SW 1271 (cell line): ENCODE measurements around the gene PTN.

Experiments used
- DNase-seq, 2 experiments: peaks; one replicate each; lab custom pipeline; 2025; lab: John Stamatoyannopoulos, UW

PTN gene, protein sequence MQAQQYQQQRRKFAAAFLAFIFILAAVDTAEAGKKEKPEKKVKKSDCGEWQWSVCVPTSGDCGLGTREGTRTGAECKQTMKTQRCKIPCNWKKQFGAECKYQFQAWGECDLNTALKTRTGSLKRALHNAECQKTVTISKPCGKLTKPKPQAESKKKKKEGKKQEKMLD

DNA sequence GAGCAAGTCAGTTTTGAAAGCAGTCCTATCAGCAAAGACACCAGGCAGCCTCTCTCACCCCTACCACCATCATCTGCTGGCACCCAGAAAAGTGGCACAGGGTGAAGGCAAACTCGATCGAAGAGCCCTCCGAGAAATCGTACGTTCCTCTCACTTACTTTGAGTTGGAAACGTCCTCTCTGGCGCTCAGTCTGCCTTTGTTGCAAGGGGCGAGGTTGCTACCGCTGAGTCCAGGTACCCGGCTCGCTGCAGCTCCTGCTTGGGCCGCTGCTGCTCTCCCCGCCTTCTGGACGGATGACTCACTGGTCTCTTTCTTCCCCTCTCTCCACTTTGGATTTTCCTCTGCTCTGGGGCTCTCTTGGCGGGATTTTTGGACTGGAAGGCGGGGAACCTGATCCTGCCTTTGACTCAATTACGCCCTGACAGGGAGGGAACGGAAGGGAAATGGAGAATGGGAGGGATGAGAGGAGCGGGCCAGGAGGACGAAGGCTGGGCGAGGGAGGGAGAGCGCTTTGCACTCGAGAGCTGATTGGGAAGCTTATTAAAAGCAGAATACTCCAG is at the start of gene PTN:
Gene PTN (minus strand): TSS at position 453 of the 561 bp plus-strand sequence. CDS start 88,760 bp downstream, outside the sequence.
- DNase-seq, result no peak

DNA sequence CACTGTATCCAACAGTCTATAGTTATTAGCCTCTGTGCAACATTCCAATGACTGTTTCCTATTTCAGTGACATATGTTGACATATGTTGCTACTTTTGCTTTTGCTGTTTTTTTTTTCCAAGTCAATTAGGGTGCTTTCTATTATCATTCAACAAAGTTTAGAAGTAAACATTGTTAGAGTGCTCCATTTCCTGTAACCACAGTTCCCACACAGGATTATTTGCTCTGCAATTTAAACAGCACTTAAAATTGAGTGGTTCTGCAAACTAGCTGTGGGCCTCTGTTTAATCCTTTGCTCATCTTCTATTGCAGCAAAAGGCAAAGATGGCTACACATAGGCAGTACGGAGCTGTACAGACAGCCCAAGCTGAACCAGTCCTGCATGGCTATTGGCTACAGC is 46.5 kb upstream of the PTN start:
- no peak for DNase-seq

DNA sequence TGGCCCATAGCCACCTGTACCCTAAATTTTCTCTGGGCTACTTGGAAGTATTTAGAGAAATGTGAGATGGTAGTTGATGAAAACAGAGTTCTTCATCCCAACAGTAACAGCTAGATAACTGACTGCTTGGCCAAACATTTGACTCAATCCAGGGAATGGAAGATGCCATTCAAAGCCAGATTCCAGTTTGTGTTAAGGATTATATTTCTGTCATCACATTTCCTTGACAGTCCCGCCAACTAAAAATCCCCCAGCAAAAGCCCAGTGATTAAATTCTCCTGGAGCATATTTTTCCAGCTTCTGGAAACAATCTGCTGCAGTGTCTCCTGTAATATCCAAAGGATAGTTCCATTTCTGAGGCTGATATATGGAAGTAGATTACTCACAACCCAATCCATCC is 45.4 kb upstream of the PTN start:
- DNase-seq, result no peak

DNA sequence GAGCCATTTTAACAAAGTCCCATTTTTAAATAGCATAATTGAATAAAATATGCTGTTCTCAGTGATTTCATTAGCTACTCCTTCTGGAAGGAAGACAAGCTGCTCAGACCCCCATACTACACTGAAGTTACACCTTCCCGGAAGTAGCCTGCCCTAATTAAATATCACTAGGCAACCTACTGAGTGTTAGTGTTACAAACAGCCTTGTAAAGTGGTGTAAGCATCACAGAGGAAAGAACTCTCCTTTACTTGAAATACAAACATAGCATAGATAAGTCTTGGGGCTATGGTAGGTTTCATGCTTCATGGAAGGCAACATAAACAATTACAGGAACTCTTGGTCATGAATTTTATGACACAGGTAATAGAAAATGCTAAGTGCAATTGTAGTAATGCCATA is 43.4 kb upstream of the PTN start:
- DNase-seq, result no peak

DNA sequence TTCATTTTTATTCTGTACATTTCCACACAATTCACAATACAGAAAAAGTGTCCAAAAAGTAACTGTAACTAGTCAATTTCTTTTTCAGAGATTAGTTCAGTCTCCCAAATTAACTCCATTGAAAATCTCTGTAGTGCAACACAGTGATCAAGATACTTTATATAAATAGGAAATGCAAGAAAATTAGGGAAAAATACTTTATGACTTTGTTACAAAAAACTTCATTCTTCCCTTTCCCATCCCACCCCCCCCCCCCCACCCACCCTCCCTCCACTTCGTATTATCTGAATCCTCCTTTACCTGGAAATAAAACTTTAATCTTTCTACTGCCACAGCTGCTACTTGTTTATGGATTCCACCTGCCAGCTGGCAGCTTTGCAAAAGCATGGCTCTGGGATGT is 37.5 kb upstream of the PTN start:
- DNase-seq, result no peak

DNA sequence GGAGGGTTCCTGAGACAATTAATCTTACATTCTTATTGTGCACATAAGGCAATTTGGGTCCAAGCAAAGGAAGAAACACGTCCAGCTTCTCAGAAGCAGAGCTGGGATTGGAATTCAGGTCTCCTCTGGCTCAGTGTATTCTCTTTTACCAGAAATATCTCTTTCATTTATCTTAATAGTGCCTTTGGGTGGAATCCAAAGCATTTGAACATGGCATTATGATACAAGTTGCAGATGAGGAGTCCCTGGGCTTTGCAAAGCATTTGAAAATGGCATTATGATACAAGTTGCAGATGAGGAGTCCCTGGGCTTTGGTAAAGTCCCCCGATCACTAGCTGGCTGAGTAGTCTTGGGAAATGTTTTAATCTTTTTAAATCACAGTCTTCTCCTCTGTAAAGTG is 30.0 kb upstream of the PTN start:
- DNase-seq, result no peak

DNA sequence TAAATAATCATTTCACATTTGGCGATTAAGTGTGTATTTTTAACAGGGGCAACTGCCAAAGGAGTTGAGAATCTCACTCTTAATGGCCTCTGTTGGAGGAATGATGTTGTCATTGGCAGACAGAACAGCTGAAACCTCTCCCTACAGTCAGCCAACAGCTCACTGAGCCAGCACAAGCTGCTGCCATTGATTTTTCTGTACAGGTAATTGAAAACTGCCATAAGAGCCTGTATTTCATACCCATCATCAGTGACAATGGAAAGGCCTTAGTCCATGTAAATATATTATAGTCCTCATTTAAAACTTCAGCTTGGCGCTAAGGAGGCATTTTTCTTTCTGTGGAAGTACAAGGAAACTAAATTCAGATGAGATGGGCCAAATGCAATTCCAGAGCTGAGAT is 28.1 kb upstream of the PTN start:
- DNase-seq, result no peak

DNA sequence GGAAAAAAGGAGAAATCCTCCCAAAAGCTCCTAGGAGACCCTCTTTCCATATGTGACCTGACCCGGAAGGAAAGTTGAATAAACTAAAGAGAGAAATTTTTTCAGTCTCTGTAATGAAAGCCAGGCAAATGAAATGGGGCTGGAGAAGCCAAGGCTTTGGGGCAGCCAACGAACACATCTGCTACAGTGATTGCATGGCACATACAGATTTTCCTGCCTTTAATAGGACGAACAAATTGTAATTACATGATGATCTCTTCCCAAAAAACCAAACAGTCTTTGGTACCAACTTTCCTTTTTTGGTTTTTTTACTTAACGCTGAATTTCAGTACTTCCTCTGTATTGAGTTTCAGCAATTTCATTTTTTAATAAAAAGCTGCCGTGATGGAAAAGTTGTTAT is 23.5 kb upstream of the PTN start:
- DNase-seq, result no peak

DNA sequence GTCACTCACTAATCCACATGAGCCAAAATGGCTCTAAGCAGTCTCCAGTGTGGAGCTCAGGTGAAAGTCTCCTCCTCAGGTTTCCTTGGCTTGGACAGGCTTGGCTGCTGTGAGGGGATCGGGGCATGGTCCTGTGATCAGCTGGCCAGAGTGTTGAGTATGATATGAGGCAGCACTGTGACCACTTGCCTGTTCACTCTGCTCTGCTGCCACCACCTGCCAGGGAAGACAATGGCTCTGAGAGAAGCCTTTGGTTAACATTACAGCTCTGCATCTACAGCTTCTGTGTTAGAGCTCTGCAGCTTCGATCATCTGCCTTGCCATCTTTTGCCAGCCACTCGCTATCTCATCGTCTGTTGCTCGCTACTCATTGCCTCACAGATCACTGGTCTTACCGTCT is 20.1 kb upstream of the PTN start:
- DNase-seq, result no peak

DNA sequence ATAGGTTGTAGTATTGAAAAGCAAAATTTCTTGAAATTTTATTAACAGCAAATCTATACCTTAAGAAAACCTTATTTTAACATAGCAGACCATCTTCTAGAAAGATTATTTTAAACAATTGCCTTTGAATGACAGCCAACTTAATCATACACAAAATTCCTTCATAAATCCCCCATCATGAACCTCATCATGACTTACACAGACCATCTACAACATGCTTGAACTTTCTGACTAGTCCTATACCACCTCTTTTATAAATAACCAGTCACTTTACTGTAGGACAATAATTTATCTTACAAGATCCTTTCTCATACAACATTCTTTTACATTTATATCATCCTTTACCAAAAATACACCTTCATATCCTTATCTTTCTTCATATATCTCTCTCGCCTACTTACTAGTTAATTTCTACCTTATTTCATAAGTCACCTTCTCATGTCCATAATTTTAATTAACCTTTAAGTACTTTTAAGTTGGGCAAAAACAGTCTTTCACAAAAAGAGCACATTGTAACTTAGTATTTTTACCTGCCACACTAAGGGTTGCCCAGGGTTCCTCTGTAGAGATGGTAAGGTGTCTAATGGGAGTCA is 16.6 kb upstream of the PTN start:
- peak in 1 of 2 experiments; percentile 2 for DNase-seq

DNA sequence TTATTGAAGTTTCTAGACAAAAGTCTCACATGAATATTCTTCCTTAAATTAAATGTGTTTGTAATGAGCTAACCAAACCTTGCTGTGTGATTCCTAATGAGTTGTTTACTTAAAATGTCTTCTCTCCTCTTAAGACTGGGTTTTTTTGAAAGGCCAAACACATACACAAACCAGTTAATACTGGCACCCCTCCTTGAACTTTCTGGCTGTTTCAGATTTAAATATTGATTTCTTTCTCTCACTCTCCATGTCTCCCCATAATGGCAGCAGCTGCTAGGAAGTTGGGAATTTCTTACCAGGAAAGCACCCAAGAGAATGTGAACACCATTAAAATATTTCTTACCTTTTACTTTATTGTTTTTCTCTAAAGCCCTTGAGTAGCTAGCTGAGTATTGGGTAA is 11.4 kb upstream of the PTN start:
- DNase-seq, result no peak

DNA sequence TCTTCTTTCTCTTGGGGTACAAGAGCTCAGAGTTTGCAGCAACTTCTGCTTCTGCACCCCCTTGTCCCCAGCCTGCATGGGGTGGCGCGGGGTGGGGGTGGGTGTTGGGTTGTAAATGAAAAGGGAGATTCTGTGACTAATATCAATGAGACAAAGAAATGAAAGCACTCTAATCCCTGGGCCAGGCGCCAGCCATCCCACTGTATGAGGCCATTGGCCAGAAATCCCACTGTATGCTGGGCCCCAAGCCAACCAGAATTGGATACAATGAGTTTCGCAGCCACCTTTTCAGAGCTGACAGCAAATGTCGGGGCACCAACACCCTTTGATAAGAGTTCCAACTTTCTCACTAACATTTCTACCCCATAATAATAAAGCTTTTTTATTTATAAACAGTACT is 10.9 kb upstream of the PTN start:
- no peak for DNase-seq

DNA sequence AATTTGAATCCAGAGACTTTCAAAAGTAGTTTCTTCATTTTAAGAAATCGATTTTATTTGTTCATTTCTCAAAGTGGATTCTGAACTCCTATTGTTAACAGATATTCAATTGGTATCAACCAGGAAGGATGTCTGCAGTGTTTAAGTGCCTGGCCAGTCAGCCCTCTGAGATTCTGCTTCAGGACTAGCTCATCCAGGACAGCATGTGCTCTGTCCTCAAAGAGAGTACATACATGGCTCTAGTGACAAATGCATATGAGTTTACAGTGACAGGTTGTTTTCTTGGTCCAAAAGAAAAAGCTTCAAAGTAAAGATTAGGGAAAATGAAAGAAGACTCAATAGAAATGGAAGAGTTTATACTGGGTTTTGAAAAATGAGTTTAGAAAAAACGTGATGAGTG is 8.4 kb upstream of the PTN start:
- DNase-seq, result no peak

DNA sequence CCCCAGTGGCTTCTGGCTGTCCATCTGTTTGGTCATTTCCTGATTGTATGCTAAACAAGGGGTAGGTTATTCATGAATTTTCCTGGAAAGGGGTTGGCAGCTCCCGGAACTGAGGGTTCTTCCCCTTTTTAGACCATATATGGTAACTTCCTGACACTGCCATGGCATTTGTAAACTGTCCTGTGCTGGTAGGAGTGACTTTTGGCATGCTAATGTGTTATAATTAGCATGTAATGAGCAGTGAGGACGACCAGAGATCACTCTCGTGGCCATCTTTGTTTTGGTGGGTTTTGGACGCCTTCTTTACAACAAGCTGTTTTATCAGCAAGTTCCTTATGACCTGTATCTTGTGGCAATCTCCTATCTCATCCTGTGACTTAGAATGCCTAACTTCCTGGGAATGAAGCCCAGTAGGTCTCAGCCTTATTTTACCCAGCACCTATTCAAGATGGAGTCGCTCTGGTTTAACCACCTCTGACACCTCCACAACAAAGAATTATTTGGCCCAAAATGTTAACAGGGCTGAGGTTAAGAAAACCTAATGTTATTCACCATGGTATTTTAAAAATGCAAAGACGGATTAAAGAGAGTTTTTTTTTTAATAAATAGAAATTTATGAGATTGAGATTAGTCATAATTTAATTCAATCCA is 2.4 kb upstream of the PTN start:
- no peak for DNase-seq

DNA sequence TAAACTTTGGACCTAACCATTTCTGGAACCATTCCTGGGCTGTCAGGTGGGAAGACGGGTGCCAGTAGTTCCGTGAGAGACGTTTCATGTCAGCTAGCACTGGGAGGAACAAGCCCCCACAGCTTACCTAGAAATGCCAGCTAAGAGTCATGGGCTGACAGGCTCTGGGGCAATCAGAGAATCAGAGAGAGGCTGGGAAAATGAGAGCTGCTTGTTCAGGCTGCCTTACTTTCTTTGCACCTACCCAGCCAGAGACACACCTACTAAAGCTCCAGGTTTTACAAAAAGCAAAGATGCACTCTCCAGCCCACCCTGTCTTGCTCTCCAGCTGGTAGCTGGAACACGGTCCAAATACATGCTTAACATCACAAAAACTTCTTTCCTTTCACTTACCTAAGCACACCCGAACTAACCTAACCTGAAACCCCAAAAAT is 688 bp downstream of the PTN start:
- DNase-seq, result no peak

DNA sequence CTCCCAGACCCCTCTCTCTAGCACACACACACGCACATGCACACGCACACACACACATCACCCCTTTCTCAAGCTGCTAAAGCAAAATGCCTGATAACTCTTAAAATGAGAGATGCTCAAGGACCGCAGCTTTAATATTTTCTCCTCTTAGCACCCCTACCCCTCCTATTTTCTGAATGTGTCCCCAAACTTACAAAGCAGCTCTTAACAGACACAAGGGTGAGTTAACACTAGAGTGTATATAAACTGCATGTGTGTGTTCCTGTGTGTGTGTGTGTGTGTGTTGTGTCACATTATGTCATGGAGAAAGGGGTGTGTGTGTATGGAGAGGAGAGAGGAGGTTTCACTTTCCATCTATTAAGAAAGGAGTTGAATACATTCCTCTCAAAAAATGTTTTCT is 1.3 kb downstream of the PTN start:
- DNase-seq, result no peak

DNA sequence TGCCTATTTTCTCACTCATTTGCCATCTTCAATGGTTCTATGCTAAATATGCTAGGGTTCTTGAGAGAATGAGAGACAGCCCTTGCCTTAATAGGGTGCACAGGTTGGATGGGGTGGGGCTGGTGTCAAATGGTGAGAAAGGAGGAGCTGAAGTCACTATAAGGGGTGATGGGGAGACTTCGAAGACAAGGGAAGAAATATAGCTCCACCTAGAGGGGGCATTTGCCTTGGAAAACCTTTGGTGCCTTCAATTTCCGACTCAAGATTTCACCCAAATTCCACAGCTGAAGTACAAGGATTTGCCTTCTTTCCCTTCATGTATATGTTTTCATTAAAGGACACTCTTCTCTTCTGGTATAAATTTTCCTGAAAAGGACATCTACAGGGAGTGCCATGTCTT is 5.6 kb downstream of the PTN start:
- DNase-seq, result no peak

DNA sequence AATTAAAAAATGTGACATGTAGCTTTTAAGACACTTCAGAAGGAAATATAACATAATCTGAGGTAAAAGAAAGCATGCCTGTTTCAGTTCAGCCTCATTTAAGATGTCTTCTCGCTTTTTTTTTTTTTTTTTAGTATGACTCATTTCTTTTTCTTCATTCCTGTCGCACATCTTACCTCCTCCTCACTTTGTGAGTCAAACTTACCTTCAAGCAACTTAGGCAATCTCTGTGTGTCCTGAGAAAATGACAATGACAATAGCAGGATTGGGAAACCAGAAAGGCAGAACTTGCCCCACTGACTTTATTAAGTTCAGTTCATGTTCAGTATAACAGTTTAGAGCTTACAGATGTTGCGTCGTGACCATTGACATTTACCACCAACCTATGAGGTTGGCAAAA is 7.7 kb downstream of the PTN start:
- DNase-seq, result no peak

DNA sequence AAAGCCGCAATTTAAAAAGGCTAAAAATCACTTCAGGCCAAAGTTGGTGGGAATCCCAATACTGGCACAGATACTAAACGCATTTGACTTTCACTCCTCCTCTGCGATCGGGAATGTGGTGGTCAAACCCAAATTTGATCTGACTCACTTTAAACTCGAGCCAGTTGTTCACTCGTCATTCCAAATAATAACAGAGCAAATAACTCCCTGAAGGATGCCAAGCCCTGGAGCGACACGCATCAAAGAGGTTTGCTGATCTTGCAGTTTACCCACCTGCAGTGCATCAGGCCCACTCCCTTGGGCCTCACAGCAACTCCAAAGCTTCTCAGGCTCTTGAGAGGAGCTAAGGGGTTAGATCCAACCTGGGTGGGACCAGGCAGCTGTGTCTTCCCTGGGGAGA is 12.2 kb downstream of the PTN start:
- DNase-seq, result no peak

DNA sequence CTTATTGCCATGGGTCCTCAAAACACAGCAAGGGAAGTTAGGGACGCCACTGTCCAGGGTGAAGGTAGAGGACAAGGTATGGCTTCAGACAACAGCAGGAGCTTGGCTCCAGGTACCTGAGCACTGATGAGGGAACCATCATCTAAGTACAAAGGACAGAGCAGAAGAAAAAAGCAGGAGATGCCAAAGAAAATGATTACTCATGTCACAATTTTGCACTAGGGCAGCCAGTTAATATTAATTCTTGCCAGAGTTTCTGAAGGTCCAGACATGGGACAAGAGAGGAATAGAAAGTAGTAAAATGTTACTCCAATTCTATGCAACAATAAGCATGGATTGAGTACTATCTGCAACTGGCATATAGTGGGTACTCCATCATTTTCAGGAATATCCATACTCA is 14.1 kb downstream of the PTN start:
- no peak for DNase-seq

DNA sequence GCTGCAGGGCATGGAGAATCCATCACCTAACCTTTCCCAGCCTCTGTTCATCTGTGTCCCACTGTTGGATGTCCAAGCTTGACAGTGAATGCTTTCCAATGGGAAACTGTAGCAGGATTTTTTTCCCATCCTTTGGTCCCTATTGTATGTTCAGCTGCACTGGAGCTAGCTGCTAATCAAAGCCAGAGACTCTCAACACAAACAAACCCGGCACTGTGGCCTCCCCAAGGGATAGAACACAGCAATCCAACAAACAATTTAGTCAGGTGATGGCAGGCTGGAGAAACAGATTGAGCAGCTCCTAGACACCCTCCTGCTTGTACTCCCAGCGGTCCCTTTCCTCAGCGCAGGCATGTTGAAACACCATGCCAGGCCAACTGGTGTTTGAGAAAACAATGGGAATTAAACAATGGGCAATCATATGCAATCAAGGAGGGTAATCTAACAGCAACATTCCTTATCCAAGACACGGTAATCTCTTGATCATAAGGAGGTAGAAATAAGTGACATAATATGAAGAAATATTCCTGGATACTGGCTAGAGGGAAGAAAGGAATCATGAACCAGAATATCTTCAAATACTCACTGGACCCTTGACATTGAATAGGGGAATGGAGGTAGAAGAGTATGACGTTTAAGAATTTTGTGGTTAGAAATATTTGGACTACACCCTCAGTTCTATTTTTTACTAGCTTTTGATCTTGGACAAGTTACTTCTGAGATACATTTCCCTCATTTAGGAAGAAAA is 15.0 kb downstream of the PTN start:
- no peak for DNase-seq

DNA sequence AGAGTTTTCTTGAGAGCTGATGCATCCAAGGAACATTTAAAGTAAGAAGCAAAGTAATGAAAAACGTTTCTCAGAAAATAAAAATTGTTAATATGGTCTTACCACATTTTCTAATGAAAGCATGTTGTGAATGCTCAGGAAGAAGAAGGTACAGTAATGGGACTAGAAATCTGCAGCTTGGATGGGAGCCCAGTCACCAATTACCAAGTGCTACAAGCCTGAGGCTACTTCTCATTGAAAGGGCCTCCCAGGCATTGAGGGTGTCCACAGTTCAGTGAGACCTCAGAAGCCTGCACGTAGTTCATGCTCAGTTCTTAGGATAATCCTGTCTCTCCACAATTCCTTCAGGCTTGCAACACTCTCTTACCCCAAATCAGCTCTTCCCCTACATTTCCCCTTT is 17.6 kb downstream of the PTN start:
- no peak for DNase-seq
